ENCODE results near the gene CACNA2D3. TPM values are rescaled to one million over a fixed set of nuclear protein-coding genes. Genes with fewer than 3 reads are reported as not detected.

Gene CACNA2D3
- total RNA-seq, 2 experiments from 2014 or later, result not detected

- no peaks in the 10 kb centered on the region for H3K4me1 Mint-ChIP-seq
- no peak overlapping the region for H3K27ac Mint-ChIP-seq
- DNase-seq (no peak), ATAC-seq (ENCODE audit: low read depth) (no peak)
- H3K4me3 Mint-ChIP-seq, result no peak overlapping the region
- H3K36me3 Mint-ChIP-seq, result no peaks in the 10 kb centered on the region
- H3K9me3 Mint-ChIP-seq, result peaks cover 1% of the 10 kb centered on the region
- no peaks in the 10 kb centered on the region for H3K27me3 Mint-ChIP-seq
- POLR2A ChIA-PET, result no interaction called here
Measured at GRCh38 chr3:55066551-55067047, 944.2 kb downstream of the CACNA2D3 start.

- POLR2A ChIA-PET, result no interaction called here
- ATAC-seq (ENCODE audit: low read depth) (no peak), DNase-seq (no peak)
- no peaks in the 10 kb centered on the region for H3K27me3 Mint-ChIP-seq
- no peaks in the 10 kb centered on the region for H3K9me3 Mint-ChIP-seq
- H3K4me1 Mint-ChIP-seq, result no peaks in the 10 kb centered on the region
- no peak overlapping the region for H3K4me3 Mint-ChIP-seq
- no peaks in the 10 kb centered on the region for H3K36me3 Mint-ChIP-seq
- H3K27ac Mint-ChIP-seq, result no peak overlapping the region
Measured at GRCh38 chr3:55069950-55070349, 947.6 kb downstream of the CACNA2D3 start.

GRCh38 chr3:55074796-55075195, 952.4 kb downstream of the CACNA2D3 start:
- no peak for DNase-seq
- H3K4me1 Mint-ChIP-seq, result no peaks in the 10 kb centered on the region
- H3K4me3 Mint-ChIP-seq, result no peak overlapping the region
- H3K27me3 Mint-ChIP-seq, result no peaks in the 10 kb centered on the region
- H3K9me3 Mint-ChIP-seq, result peaks cover 2% of the 10 kb centered on the region
- ATAC-seq (ENCODE audit: low read depth), result no peak
- POLR2A ChIA-PET, result no interaction called here
- H3K27ac Mint-ChIP-seq, result no peak overlapping the region
- H3K36me3 Mint-ChIP-seq, result no peaks in the 10 kb centered on the region

- no peak overlapping the region for H3K27ac Mint-ChIP-seq
- H3K36me3 Mint-ChIP-seq, result no peaks in the 10 kb centered on the region
- H3K4me1 Mint-ChIP-seq, result no peaks in the 10 kb centered on the region
- POLR2A ChIA-PET, result no interaction called here
- no peak overlapping the region for H3K4me3 Mint-ChIP-seq
- peaks cover 2% of the 10 kb centered on the region for H3K9me3 Mint-ChIP-seq
- DNase-seq, result no peak
- ATAC-seq (ENCODE audit: low read depth), result no peak
- H3K27me3 Mint-ChIP-seq, result no peaks in the 10 kb centered on the region
Measured at GRCh38 chr3:55075846-55076245, 953.5 kb downstream of the CACNA2D3 start.

- ATAC-seq (ENCODE audit: low read depth), result no peak
- peaks cover 2% of the 10 kb centered on the region for H3K9me3 Mint-ChIP-seq
- POLR2A ChIA-PET, result no interaction called here
Measured at GRCh38 chr3:55077726-55078125, 955.4 kb downstream of the CACNA2D3 start.

GRCh38 chr3:55078876-55079275, 956.5 kb downstream of the CACNA2D3 start:
- Mint-ChIP-seq H3K27me3 (no peaks in the 10 kb centered on the region), H3K4me1 (no peaks in the 10 kb centered on the region), H3K9me3 (peaks cover 2% of the 10 kb centered on the region), H3K36me3 (no peaks in the 10 kb centered on the region), H3K27ac (no peak overlapping the region), H3K4me3 (no peak overlapping the region)
- DNase-seq (no peak), ATAC-seq (ENCODE audit: low read depth) (no peak)
- POLR2A ChIA-PET, result no interaction called here

More at GRCh38 chr3:55077726-55078125, 955.4 kb downstream of the CACNA2D3 start:
- Mint-ChIP-seq H3K4me1 (no peaks in the 10 kb centered on the region), H3K4me3 (no peak overlapping the region), H3K27me3 (no peaks in the 10 kb centered on the region), H3K36me3 (no peaks in the 10 kb centered on the region), H3K27ac (no peak overlapping the region)
- DNase-seq, result no peak

GRCh38 chr3:55085231-55085630, 962.9 kb downstream of the CACNA2D3 start:
- Mint-ChIP-seq H3K9me3 (no peaks in the 10 kb centered on the region), H3K36me3 (no peaks in the 10 kb centered on the region), H3K4me1 (no peaks in the 10 kb centered on the region), H3K4me3 (no peak overlapping the region), H3K27ac (no peak overlapping the region), H3K27me3 (no peaks in the 10 kb centered on the region)
- ATAC-seq (ENCODE audit: low read depth) (no peak), DNase-seq (no peak)
- POLR2A ChIA-PET, result no interaction called here

GRCh38 chr3:55089211-55089610, 966.9 kb downstream of the CACNA2D3 start:
- H3K9me3 Mint-ChIP-seq, result no peaks in the 10 kb centered on the region
- no peaks in the 10 kb centered on the region for H3K27me3 Mint-ChIP-seq
- H3K36me3 Mint-ChIP-seq, result no peaks in the 10 kb centered on the region
- POLR2A ChIA-PET, result no interaction called here
- no peak for ATAC-seq (ENCODE audit: low read depth)
- no peaks in the 10 kb centered on the region for H3K4me1 Mint-ChIP-seq
- no peak overlapping the region for H3K27ac Mint-ChIP-seq
- DNase-seq, result no peak
- H3K4me3 Mint-ChIP-seq, result no peak overlapping the region

GRCh38 chr3:55090291-55090690, 967.9 kb downstream of the CACNA2D3 start:
- DNase-seq (no peak), ATAC-seq (ENCODE audit: low read depth) (no peak)
- no peak overlapping the region for H3K4me3 Mint-ChIP-seq
- no peaks in the 10 kb centered on the region for H3K9me3 Mint-ChIP-seq
- no peaks in the 10 kb centered on the region for H3K4me1 Mint-ChIP-seq
- POLR2A ChIA-PET, result no interaction called here
- H3K36me3 Mint-ChIP-seq, result no peaks in the 10 kb centered on the region
- H3K27ac Mint-ChIP-seq, result no peak overlapping the region
- no peaks in the 10 kb centered on the region for H3K27me3 Mint-ChIP-seq

GRCh38 chr3:55090746-55091145, 968.4 kb downstream of the CACNA2D3 start:
- H3K27ac Mint-ChIP-seq, result no peak overlapping the region
- ATAC-seq (ENCODE audit: low read depth), result no peak
- H3K4me1 Mint-ChIP-seq, result no peaks in the 10 kb centered on the region
- no peaks in the 10 kb centered on the region for H3K27me3 Mint-ChIP-seq
- no peaks in the 10 kb centered on the region for H3K36me3 Mint-ChIP-seq
- DNase-seq, result no peak
- POLR2A ChIA-PET, result no interaction called here
- no peaks in the 10 kb centered on the region for H3K9me3 Mint-ChIP-seq
- H3K4me3 Mint-ChIP-seq, result no peak overlapping the region

GRCh38 chr3:55091381-55092225, 969.3 kb downstream of the CACNA2D3 start:
- Mint-ChIP-seq H3K9me3 (no peaks in the 10 kb centered on the region), H3K27ac (no peak overlapping the region), H3K36me3 (no peaks in the 10 kb centered on the region), H3K27me3 (no peaks in the 10 kb centered on the region), H3K4me3 (no peak overlapping the region), H3K4me1 (no peaks in the 10 kb centered on the region)
- POLR2A ChIA-PET, result no interaction called here
- no peak for ATAC-seq (ENCODE audit: low read depth)
- DNase-seq, result no peak

GRCh38 chr3:55094676-55095075, 972.3 kb downstream of the CACNA2D3 start:
- Mint-ChIP-seq H3K4me1 (no peaks in the 10 kb centered on the region), H3K36me3 (no peaks in the 10 kb centered on the region), H3K27ac (no peak overlapping the region), H3K27me3 (no peaks in the 10 kb centered on the region), H3K9me3 (no peaks in the 10 kb centered on the region), H3K4me3 (no peak overlapping the region)
- ATAC-seq (ENCODE audit: low read depth) (no peak), DNase-seq (no peak)
- POLR2A ChIA-PET, result no interaction called here

- DNase-seq (no peak), ATAC-seq (ENCODE audit: low read depth) (no peak)
- H3K9me3 Mint-ChIP-seq, result no peaks in the 10 kb centered on the region
- POLR2A ChIA-PET, result no interaction called here
- H3K36me3 Mint-ChIP-seq, result no peaks in the 10 kb centered on the region
- H3K4me3 Mint-ChIP-seq, result no peak overlapping the region
- no peak overlapping the region for H3K27ac Mint-ChIP-seq
- H3K27me3 Mint-ChIP-seq, result no peaks in the 10 kb centered on the region
- H3K4me1 Mint-ChIP-seq, result no peaks in the 10 kb centered on the region
Measured at GRCh38 chr3:55097441-55097840, 975.1 kb downstream of the CACNA2D3 start.

- Mint-ChIP-seq H3K36me3 (no peaks in the 10 kb centered on the region), H3K9me3 (peaks cover 5% of the 10 kb centered on the region), H3K4me3 (no peak overlapping the region), H3K27me3 (no peaks in the 10 kb centered on the region), H3K4me1 (no peaks in the 10 kb centered on the region), H3K27ac (no peak overlapping the region)
- ATAC-seq (ENCODE audit: low read depth), result no peak
- POLR2A ChIA-PET, result no interaction called here
- DNase-seq, result no peak
Measured at GRCh38 chr3:55105647-55106046, 983.3 kb downstream of the CACNA2D3 start.
